Sigmoid colon (tissue), 4 donors: ENCODE measurements around the gene EVC.

Experiments
- EP300 ChIP-seq, 4 donors: sonication (generic); formaldehyde crosslinking; IDR thresholded peaks; one replicate each; pipeline ENCODE4 v1.6.1; 2017; ENCODE audit warnings: antibody characterized with exemption in 4 of 4
- POLR2A ChIP-seq, 2 donors: fragments of 450-650 bp; IDR thresholded peaks; one replicate each; pipeline ENCODE4 v1.6.1; 2016; ENCODE audit warnings: antibody characterized with exemption in 2 of 2, mild to moderate bottlenecking in 2 of 2, moderate library complexity in 2 of 2
- POLR2AphosphoS5 ChIP-seq, 4 donors: sonication (generic); formaldehyde crosslinking; IDR thresholded peaks; one replicate each; pipeline ENCODE4 v1.6.1; 2017; ENCODE audit warnings: antibody characterized with exemption in 4 of 4
- TF ChIP-seq, protein P1 (sequence below), 4 experiments: fragments of 450-650 bp in 3 of 4; fragments of 200-600 bp in 1 of 4; IDR thresholded peaks; one replicate each; pipeline ENCODE4 v1.5.1; 2016 to 2019; ENCODE audit warnings: antibody characterized with exemption in 4 of 4, mild to moderate bottlenecking in 3 of 4, moderate library complexity in 2 of 4

DNA sequence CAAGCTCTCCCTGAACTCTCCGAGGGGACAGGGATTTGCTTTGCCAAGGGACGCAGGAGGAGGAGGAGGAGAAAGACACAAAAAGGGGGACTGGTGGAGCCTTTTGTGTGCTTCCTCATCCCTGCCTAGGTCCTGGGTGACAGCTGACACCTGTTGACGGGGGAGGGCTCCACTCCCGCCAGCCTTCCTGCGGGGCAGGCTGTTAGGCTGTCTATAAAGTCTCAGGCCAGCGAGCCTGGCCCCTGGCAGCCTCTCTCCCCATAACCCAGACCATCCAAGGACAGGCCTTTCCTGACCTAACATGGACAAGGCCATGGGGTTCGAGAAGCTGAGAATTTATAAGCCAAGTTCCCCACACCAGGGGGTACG, 1.8 kb upstream of the EVC start:
- TF ChIP-seq, protein P1, sequence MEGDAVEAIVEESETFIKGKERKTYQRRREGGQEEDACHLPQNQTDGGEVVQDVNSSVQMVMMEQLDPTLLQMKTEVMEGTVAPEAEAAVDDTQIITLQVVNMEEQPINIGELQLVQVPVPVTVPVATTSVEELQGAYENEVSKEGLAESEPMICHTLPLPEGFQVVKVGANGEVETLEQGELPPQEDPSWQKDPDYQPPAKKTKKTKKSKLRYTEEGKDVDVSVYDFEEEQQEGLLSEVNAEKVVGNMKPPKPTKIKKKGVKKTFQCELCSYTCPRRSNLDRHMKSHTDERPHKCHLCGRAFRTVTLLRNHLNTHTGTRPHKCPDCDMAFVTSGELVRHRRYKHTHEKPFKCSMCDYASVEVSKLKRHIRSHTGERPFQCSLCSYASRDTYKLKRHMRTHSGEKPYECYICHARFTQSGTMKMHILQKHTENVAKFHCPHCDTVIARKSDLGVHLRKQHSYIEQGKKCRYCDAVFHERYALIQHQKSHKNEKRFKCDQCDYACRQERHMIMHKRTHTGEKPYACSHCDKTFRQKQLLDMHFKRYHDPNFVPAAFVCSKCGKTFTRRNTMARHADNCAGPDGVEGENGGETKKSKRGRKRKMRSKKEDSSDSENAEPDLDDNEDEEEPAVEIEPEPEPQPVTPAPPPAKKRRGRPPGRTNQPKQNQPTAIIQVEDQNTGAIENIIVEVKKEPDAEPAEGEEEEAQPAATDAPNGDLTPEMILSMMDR (IDR thresholded peaks at IDR 0.05), result no peak
- TF ChIP-seq POLR2A (IDR thresholded peaks at IDR 0.05), result no peak
- no peak for TF ChIP-seq EP300 (IDR thresholded peaks at IDR 0.05)
- no peak for TF ChIP-seq POLR2AphosphoS5 (IDR thresholded peaks at IDR 0.05)
